Hepatocyte (in vitro differentiated cells): Measurements from ENCODE around the gene ASAP2. TPM values are rescaled to one million over a fixed set of nuclear protein-coding genes. Genes with fewer than 3 reads are reported as not detected.

Source experiments
- DNase-seq: peaks from one replicate; pipeline ENCODE4 v3.0.0-alpha.2; 2016; ENCODE audit warnings: low spot score
- H2AFZ ChIP-seq: fragments of 200-600 bp; sonication (generic); 2 replicates; pipeline ENCODE4 v1.6.0; 2016; ENCODE audit warnings: antibody characterized with exemption, mild to moderate bottlenecking
- H3K27ac ChIP-seq: fragments of 200-600 bp; sonication (generic); 2 replicates; pipeline ENCODE4 v1.5.1; 2016; ENCODE audit warnings: mild to moderate bottlenecking
- H3K27me3 ChIP-seq: fragments of 200-600 bp; sonication (generic); 2 replicates; pipeline ENCODE4 v1.6.1; 2016
- H3K36me3 ChIP-seq: fragments of 200-600 bp; sonication (generic); replicated peaks from 2 replicates; pipeline ENCODE4 v1.5.1; 2016; ENCODE audit warnings: low read depth; ENCODE audit not compliant: insufficient read depth
- H3K4me1 ChIP-seq: fragments of 200-600 bp; sonication (generic); 2 replicates; pipeline ENCODE4 v1.5.1; 2016; ENCODE audit warnings: mild to moderate bottlenecking, moderate library complexity; ENCODE audit not compliant: insufficient read depth
- H3K4me2 ChIP-seq: fragments of 200-600 bp; sonication (generic); 2 replicates; pipeline ENCODE4 v1.6.0; 2016
- H3K4me3 ChIP-seq: fragments of 200-600 bp; sonication (generic); 2 replicates; pipeline ENCODE4 v1.5.1; 2016; ENCODE audit warnings: mild to moderate bottlenecking
- H3K79me2 ChIP-seq: fragments of 200-600 bp; sonication (generic); 2 replicates; pipeline ENCODE4 v1.6.0; 2017; ENCODE audit warnings: mild to moderate bottlenecking
- H3K9me2 ChIP-seq: fragments of 200-600 bp; sonication (generic); replicated peaks from 2 replicates; pipeline ENCODE4 v1.6.0; 2017; ENCODE audit warnings: mild to moderate bottlenecking; ENCODE audit not compliant: insufficient read depth
- H3K9me3 ChIP-seq: fragments of 200-600 bp; sonication (generic); 2 replicates; pipeline ENCODE4 v1.5.1; 2016; ENCODE audit warnings: low read depth, mild to moderate bottlenecking
- H4K20me1 ChIP-seq: fragments of 200-600 bp; sonication (generic); 2 replicates; pipeline ENCODE4 v1.6.0; 2016; ENCODE audit warnings: mild to moderate bottlenecking; ENCODE audit not compliant: insufficient read depth, poor library complexity, severe bottlenecking
- EZH2 ChIP-seq: fragments of 200-600 bp; sonication (generic); IDR thresholded peaks from 2 replicates; pipeline ENCODE4 v1.6.1; 2016; ENCODE audit warnings: antibody characterized with exemption, mild to moderate bottlenecking, borderline replicate concordance
- EZH2phosphoT487 ChIP-seq: fragments of 200-600 bp; sonication (generic); IDR thresholded peaks from one replicate; pipeline ENCODE4 v1.6.1; 2018; ENCODE audit warnings: antibody characterized with exemption, mild to moderate bottlenecking, low read depth, moderate library complexity; ENCODE audit not compliant: unreplicated experiment, severe bottlenecking
- WGBS: methylation state at CpG from one replicate; pipeline ENCODE4 v1.1.6; 2016; ENCODE audit warnings: low lambda C conversion rate; ENCODE audit errors: missing lambda C conversion rate; 5-methylcytosine and 5-hydroxymethylcytosine counted together
- polyA plus RNA-seq: library from polyadenylated mRNA; unstranded; fragments of >200 nt; fragmentation: Nextera tagmentation; extraction: Ambion mirVana; gene quantifications from 2 replicates; pipeline ENCODE4 v1.2.1, GENCODE V29; 2016
- total RNA-seq: library from RNA; depleted of rRNA; stranded (reverse); fragments of >200 nt; gene quantifications from 2 replicates; pipeline ENCODE4 v1.2.3, GENCODE V29; 2014
- TF ChIP-seq, protein P1 (sequence below): fragments of 200-600 bp; sonication (generic); IDR thresholded peaks from 2 replicates; pipeline ENCODE4 v1.5.1; 2016; ENCODE audit warnings: antibody characterized with exemption, mild to moderate bottlenecking; ENCODE audit not compliant: poor library complexity

ASAP2 gene
- total and polyA plus RNA-seq, 2 experiments from 2014 or later, result 13.7 to 21.3 TPM

DNA sequence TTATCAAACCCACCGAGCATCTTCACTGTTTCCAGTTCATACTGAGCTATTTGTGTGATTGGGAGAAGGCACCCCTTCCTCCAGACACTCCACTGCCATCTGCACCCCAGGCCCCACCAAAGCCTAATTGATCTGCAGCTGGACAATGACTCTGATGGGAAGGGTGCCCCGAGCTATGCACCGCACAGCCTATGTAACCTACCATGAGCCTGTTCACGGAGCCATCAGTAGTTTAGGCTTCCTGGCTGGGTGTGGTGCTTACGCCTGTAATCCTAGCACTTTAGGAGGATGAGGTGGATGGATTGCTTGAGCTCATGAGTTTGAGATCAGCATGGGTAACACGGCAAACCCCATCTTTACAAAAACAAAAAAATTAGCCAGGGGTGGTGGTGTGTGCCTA, 17.8 kb upstream of the ASAP2 start:
- Histone ChIP-seq H3K4me2 (no peak overlapping the region), H3K27me3 (no peaks in the 10 kb centered on the region), H2AFZ (no peak overlapping the region), H3K9me2 (no peaks in the 10 kb centered on the region), H3K36me3 (no peaks in the 10 kb centered on the region), H4K20me1 (no peaks in the 10 kb centered on the region), H3K9me3 (no peaks in the 10 kb centered on the region), H3K4me1 (peaks cover 3% of the 10 kb centered on the region), H3K79me2 (no peaks in the 10 kb centered on the region), H3K4me3 (no peak overlapping the region), H3K27ac (no peak overlapping the region)
- TF ChIP-seq EZH2phosphoT487, result no peak
- TF ChIP-seq, protein P1, sequence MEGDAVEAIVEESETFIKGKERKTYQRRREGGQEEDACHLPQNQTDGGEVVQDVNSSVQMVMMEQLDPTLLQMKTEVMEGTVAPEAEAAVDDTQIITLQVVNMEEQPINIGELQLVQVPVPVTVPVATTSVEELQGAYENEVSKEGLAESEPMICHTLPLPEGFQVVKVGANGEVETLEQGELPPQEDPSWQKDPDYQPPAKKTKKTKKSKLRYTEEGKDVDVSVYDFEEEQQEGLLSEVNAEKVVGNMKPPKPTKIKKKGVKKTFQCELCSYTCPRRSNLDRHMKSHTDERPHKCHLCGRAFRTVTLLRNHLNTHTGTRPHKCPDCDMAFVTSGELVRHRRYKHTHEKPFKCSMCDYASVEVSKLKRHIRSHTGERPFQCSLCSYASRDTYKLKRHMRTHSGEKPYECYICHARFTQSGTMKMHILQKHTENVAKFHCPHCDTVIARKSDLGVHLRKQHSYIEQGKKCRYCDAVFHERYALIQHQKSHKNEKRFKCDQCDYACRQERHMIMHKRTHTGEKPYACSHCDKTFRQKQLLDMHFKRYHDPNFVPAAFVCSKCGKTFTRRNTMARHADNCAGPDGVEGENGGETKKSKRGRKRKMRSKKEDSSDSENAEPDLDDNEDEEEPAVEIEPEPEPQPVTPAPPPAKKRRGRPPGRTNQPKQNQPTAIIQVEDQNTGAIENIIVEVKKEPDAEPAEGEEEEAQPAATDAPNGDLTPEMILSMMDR, result no peak
- TF ChIP-seq EZH2, result no peak
- no peak for DNase-seq
- 95% methylated on average over 6 of the region's 6 CpGs for WGBS

DNA sequence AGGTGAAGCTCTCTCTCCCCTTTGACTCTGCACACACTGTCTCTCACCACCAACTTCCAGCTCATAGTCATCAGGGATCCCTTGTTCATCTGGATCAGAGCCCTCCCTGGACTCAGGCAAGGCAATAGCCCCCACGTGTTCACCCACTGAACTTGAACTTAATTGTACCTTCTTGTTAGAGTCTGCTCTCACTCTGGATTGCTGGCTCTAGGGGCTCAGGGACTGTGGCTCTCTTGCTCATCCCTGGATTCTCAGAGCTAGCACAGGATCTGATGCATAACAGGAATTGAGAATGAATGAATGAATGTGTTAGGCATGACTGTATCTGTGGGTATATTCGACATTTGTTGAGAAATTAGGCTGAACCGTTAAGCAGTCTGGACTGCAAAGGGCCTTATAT, 16.7 kb upstream of the ASAP2 start:
- Histone ChIP-seq H3K4me2 (no peak overlapping the region), H3K27ac (no peak overlapping the region), H3K79me2 (no peaks in the 10 kb centered on the region), H3K27me3 (no peaks in the 10 kb centered on the region), H3K36me3 (no peaks in the 10 kb centered on the region), H3K9me3 (no peaks in the 10 kb centered on the region), H3K9me2 (no peaks in the 10 kb centered on the region), H2AFZ (no peak overlapping the region), H3K4me3 (no peak overlapping the region), H4K20me1 (no peaks in the 10 kb centered on the region), H3K4me1 (peaks cover 3% of the 10 kb centered on the region)
- no peak for DNase-seq
- TF ChIP-seq, protein P1, result no peak
- TF ChIP-seq EZH2 (no peak), EZH2phosphoT487 (no peak)
- WGBS, result 83% methylated on average over 3 of the region's 3 CpGs

DNA sequence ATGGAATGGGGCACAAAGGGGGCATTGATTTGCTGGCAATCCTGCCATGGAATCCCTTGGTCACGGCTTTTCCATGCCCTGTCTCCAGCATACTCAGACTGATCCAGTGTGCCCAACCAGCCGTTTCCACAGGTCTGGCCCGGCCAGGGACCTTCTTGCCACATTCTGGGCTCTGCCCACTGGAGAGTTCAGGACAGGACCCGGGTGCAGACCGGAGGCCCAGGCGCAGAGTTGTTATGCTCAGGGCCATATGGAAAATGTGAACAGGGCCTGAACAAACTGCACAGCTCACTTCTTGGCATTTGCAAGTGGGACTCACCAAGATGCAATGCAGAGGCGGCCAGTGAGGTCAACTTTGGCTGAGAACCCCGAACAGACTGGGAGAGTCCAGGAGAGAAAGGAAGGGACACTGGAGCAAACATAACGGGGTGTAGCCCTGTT, 15.6 kb upstream of the ASAP2 start:
- peak overlapping the region; percentile 59 for H3K27ac ChIP-seq
- H3K36me3 ChIP-seq, result no peaks in the 10 kb centered on the region
- DNase-seq, result peak; percentile 58
- H4K20me1 ChIP-seq, result no peaks in the 10 kb centered on the region
- no peaks in the 10 kb centered on the region for H3K79me2 ChIP-seq
- no peaks in the 10 kb centered on the region for H3K9me3 ChIP-seq
- H3K4me2 ChIP-seq, result no peak overlapping the region
- no peak overlapping the region for H3K4me3 ChIP-seq
- no peaks in the 10 kb centered on the region for H3K9me2 ChIP-seq
- H2AFZ ChIP-seq, result no peak overlapping the region
- TF ChIP-seq EZH2phosphoT487, result no peak
- TF ChIP-seq, protein P1, result no peak
- TF ChIP-seq EZH2, result no peak
- H3K27me3 ChIP-seq, result no peaks in the 10 kb centered on the region
- WGBS, result 69% methylated on average over 9 of the region's 9 CpGs
- H3K4me1 ChIP-seq, result peaks cover 3% of the 10 kb centered on the region

DNA sequence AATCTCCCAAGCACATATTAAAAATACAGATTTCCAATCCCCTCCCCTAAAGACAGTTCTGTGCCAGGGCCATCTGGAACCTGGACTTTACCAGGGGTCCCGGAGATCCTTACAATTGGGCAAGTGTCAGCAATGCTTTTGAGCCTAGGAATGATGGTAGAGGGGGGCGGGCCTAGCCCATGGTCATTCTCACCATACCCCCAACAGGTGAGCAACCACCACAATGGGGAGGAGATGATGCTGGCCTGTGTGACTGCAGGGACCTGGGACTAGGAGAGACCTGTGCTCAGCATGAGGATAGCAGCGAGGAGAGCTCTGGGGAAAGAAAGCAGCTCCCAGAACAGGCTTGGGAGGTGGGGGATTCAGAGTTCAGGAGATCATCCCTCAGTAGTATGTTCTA, 13.9 kb upstream of the ASAP2 start:
- Histone ChIP-seq H3K36me3 (no peaks in the 10 kb centered on the region), H3K79me2 (no peaks in the 10 kb centered on the region), H3K27ac (no peak overlapping the region), H3K9me2 (no peaks in the 10 kb centered on the region), H3K4me3 (no peak overlapping the region), H3K4me1 (peaks cover 3% of the 10 kb centered on the region), H3K9me3 (no peaks in the 10 kb centered on the region), H3K4me2 (no peak overlapping the region), H4K20me1 (no peaks in the 10 kb centered on the region), H2AFZ (no peak overlapping the region), H3K27me3 (no peaks in the 10 kb centered on the region)
- no peak for DNase-seq
- 96% methylated on average over 3 of the region's 3 CpGs for WGBS
- TF ChIP-seq, protein P1, result no peak
- TF ChIP-seq EZH2, result no peak
- TF ChIP-seq EZH2phosphoT487, result no peak
